ENCODE measurements around the gene ZNF512B.
"Not testable (repeated sequence)": the region's sequence is repeated elsewhere in the genome, so short reads cannot be mapped to it uniquely, and the experiment has no call there.

ZNF512B gene

GRCh38 chr20:63973636-63974401 lies 4.1 kb upstream of the ZNF512B start:
- ChIA-PET CTCF (interaction anchor here (0.6 to 5.3 kb wide), 43 partner anchors 10 to 477 kb away, joined by 3 to 73 read pairs (median 4); partner anchors contain the start of genes ARFRP1, DNAJC5, PTK6 and STMN3), POLR2A (interaction anchor here (0.6 to 1.0 kb wide), 4 partner anchors 17 to 109 kb away, joined by 3 to 6 read pairs (median 4); partner anchors contain the start of genes TPD52L2 and UCKL1)
- H3K4me3 ChIP-seq (ENCODE audit: low read depth, low read length) = peak overlapping the region; percentile 57
- TF ChIP-seq CTCF (IDR thresholded peaks at IDR 0.05; ENCODE audit: insufficient read depth, low read length, missing control alignments) = peak; percentile 97
- DNase-seq (ENCODE audit: low read depth, low spot score) = no peak

- no peak for DNase-seq (ENCODE audit: low read depth, low spot score)
- ChIA-PET POLR2A (interaction anchor here (1.0 kb wide), 1 partner anchor 94 kb away, joined by 3 read pairs; no protein-coding TSS in a partner anchor), CTCF (interaction anchor here (0.6 to 5.3 kb wide), 28 partner anchors 10 to 476 kb away, joined by 3 to 73 read pairs (median 4); partner anchors contain the start of genes ARFRP1, DNAJC5, PTK6 and ZGPAT)
- TF ChIP-seq CTCF (IDR thresholded peaks at IDR 0.05; ENCODE audit: insufficient read depth, low read length, missing control alignments) = no peak
- H3K4me3 ChIP-seq (ENCODE audit: low read depth, low read length) = no peak overlapping the region
Observed at GRCh38 chr20:63973160-63973479, 3.4 kb upstream of the ZNF512B start.

- no peak for DNase-seq (ENCODE audit: low read depth, low spot score)
- ChIA-PET CTCF (interaction anchor here (1.0 to 5.3 kb wide), 6 partner anchors 8 to 476 kb away, joined by 3 to 73 read pairs (median 12); partner anchors contain the start of gene PTK6), POLR2A (no interaction called here)
- TF ChIP-seq CTCF (IDR thresholded peaks at IDR 0.05; ENCODE audit: insufficient read depth, low read length, missing control alignments) = no peak
- H3K4me3 ChIP-seq (ENCODE audit: low read depth, low read length) = no peak overlapping the region
Observed at GRCh38 chr20:63972312-63973159, 2.8 kb upstream of the ZNF512B start.

- ChIA-PET POLR2A (interaction anchor here (0.6 kb wide), 1 partner anchor 17 kb away, joined by 3 read pairs; no protein-coding TSS in a partner anchor), CTCF (interaction anchor here (1.0 to 5.3 kb wide), 4 partner anchors 8 to 475 kb away, joined by 3 to 73 read pairs (median 12); partner anchors contain the start of gene PTK6)
- not testable (repeated sequence) for H3K4me3 ChIP-seq (ENCODE audit: low read depth, low read length); DNase-seq (ENCODE audit: low read depth, low spot score)
Observed at GRCh38 chr20:63971960-63972311, 2.2 kb upstream of the ZNF512B start.

GRCh38 chr20:63970714-63971431 lies 1.1 kb upstream of the ZNF512B start:
- POLR2A ChIA-PET = interaction anchor here (0.6 kb wide), 1 partner anchor 16 kb away, joined by 3 read pairs; no protein-coding TSS in a partner anchor

More at GRCh38 chr20:63970714-63971431, 1.1 kb upstream of the ZNF512B start:
- no peak for TF ChIP-seq CTCF (IDR thresholded peaks at IDR 0.05; ENCODE audit: insufficient read depth, low read length, missing control alignments)
- CTCF ChIA-PET = interaction anchor here (0.9 to 5.3 kb wide), 3 partner anchors 10 to 474 kb away, joined by 5 to 73 read pairs (median 15); partner anchors contain the start of genes PRPF6 and PTK6
- peak overlapping the region; percentile 68; the same call in 1 of the 2 replicates for H3K4me3 ChIP-seq (ENCODE audit: low read depth, low read length)
- DNase-seq (ENCODE audit: low read depth, low spot score) = no peak

Data from AG04449 (cell line).